Cerebellar cortex (tissue), 1 donor: ENCODE results near the gene SLC6A8.
"Not testable (repeated sequence)": the region's sequence is repeated elsewhere in the genome, so short reads cannot be mapped to it uniquely, and the experiment has no call there.

Experiments
- DNase-seq: peaks from one replicate; pipeline ENCODE4 v3.0.0-alpha.2; 2015; ENCODE audit warnings: low spot score

The SLC6A8 gene

GRCh38 chrX:153731845-153732215 is 44.1 kb downstream of the SLC6A8 start:
- no peak for DNase-seq

GRCh38 chrX:153732401-153732800 is 44.7 kb downstream of the SLC6A8 start:
- no peak for DNase-seq

GRCh38 chrX:153733651-153734240 is 46.0 kb downstream of the SLC6A8 start:
- DNase-seq: no peak

GRCh38 chrX:153734871-153735270 is 47.1 kb downstream of the SLC6A8 start:
- DNase-seq: no peak

GRCh38 chrX:153735274-153735673 is 47.5 kb downstream of the SLC6A8 start:
- no peak for DNase-seq

- no peak for DNase-seq
Measured at GRCh38 chrX:153736071-153736820, 48.5 kb downstream of the SLC6A8 start.

GRCh38 chrX:153736871-153737441 is 49.2 kb downstream of the SLC6A8 start:
- no peak for DNase-seq

- DNase-seq: no peak
Measured at GRCh38 chrX:153738056-153738605, 50.4 kb downstream of the SLC6A8 start.

- no peak for DNase-seq
Measured at GRCh38 chrX:153739754-153740486, 52.2 kb downstream of the SLC6A8 start.

- DNase-seq: no peak
Measured at GRCh38 chrX:153740631-153741222, 53.0 kb downstream of the SLC6A8 start.

- DNase-seq: no peak
Measured at GRCh38 chrX:153741446-153741845, 53.7 kb downstream of the SLC6A8 start.

GRCh38 chrX:153742111-153742510 is 54.4 kb downstream of the SLC6A8 start:
- DNase-seq: not testable (repeated sequence)

GRCh38 chrX:153742796-153743467 is 55.2 kb downstream of the SLC6A8 start:
- DNase-seq: not testable (repeated sequence)

GRCh38 chrX:153743468-153744209 is 55.9 kb downstream of the SLC6A8 start:
- DNase-seq: not testable (repeated sequence)

- no peak for DNase-seq
Measured at GRCh38 chrX:153744210-153745066, 56.7 kb downstream of the SLC6A8 start.

- not testable (repeated sequence) for DNase-seq
Measured at GRCh38 chrX:153745067-153745433, 57.3 kb downstream of the SLC6A8 start.
